SK-N-SH (cell line): Measurements from ENCODE around the gene MANBA. TPM values are rescaled to one million over a fixed set of nuclear protein-coding genes. Genes with fewer than 3 reads are reported as not detected.
A peak's percentile ranks its signal among the peaks of the same experiment; 100 is the strongest.

ENCODE experiments used
- CTCF ChIA-PET: fragments of 300-600, 350-600 bp; formaldehyde crosslinking; extraction: SDS; loops from one replicate; lab custom pipeline; 2021; lab: Yijun Ruan, JAX
- POLR2A ChIA-PET: fragments of 350-600 bp; sonication (Branson Sonifier 250); formaldehyde crosslinking; extraction: SDS; loops from one replicate; lab custom pipeline; 2020; ENCODE audit warnings: antibody characterized with exemption, inconsistent platforms; lab: Yijun Ruan, JAX
- DNase-seq: peaks from one replicate; pipeline ENCODE4 v3.0.0; 2012
- H2AFZ ChIP-seq: fragments of 200-600 bp; sonication (generic); 2 replicates; pipeline ENCODE4 v1.8.1; 2016; ENCODE audit warnings: antibody characterized with exemption, mild to moderate bottlenecking, low read depth
- H3F3A ChIP-seq: fragments of 200-600 bp; sonication (generic); replicated peaks from 2 replicates; pipeline ENCODE3; 2016; ENCODE audit warnings: antibody characterized with exemption, mild to moderate bottlenecking; ENCODE audit not compliant: insufficient read depth
- H3K27ac ChIP-seq, 2 experiments: fragments of 200-500 bp in 1 of 2; fragments of 200-600 bp in 1 of 2; sonication (Bioruptor generic) in 1 of 2; sonication (generic), shearing (Covaris generic) in 1 of 2; 2 replicates each; pipeline versions ENCODE4 v1.5.1 to v1.6.1; 2014 to 2016; ENCODE audit warnings: low read depth in 2 of 2, inconsistent platforms in 1 of 2, low read length in 1 of 2, mild to moderate bottlenecking in 1 of 2, mixed read lengths in 1 of 2
- H3K27me3 ChIP-seq: fragments of 200-600 bp; sonication (generic), shearing (Covaris generic); 2 replicates; pipeline ENCODE4 v1.6.1; 2016; ENCODE audit warnings: mixed run types; ENCODE audit not compliant: insufficient read depth
- H3K36me3 ChIP-seq, 2 experiments: fragments of 200-500 bp in 1 of 2; fragments of 200-600 bp in 1 of 2; sonication (Bioruptor generic) in 1 of 2; sonication (generic) in 1 of 2; replicated peaks in 1 of 2; 2 replicates each; pipeline versions ENCODE3 to v1.5.1; 2014 to 2016; ENCODE audit warnings: low read length in 1 of 2, mild to moderate bottlenecking in 1 of 2; ENCODE audit not compliant: insufficient read depth in 2 of 2, control insufficient read depth in 1 of 2
- H3K4me1 ChIP-seq, 2 experiments: fragments of 200-500 bp in 1 of 2; fragments of 200-600 bp in 1 of 2; sonication (Bioruptor generic) in 1 of 2; sonication (generic), shearing (Covaris generic) in 1 of 2; 2 replicates each; pipeline versions ENCODE4 v1.5.1 to v1.6.1; 2014 to 2016; ENCODE audit warnings: low read depth in 1 of 2, low read length in 1 of 2, mixed run types in 1 of 2; ENCODE audit not compliant: insufficient read depth in 2 of 2, control insufficient read depth in 1 of 2
- H3K4me2 ChIP-seq: fragments of 200-600 bp; sonication (generic), shearing (Covaris generic); 2 replicates; pipeline ENCODE4 v1.6.1; 2017; ENCODE audit warnings: mixed run types
- H3K4me3 ChIP-seq, 2 experiments: fragments of 200-500 bp in 1 of 2; fragments of 200-600 bp in 1 of 2; sonication (Bioruptor generic) in 1 of 2; sonication (generic), shearing (Covaris generic) in 1 of 2; 2 replicates each; pipeline versions ENCODE4 v1.5.1 to v1.8.1; 2014 to 2016; ENCODE audit warnings: low read depth in 2 of 2, inconsistent platforms in 1 of 2, low read length in 1 of 2, mild to moderate bottlenecking in 1 of 2, mixed read lengths in 1 of 2, moderate library complexity in 1 of 2
- H3K79me2 ChIP-seq: fragments of 200-600 bp; sonication (generic); 2 replicates; pipeline ENCODE4 v1.8.1; 2017; ENCODE audit warnings: mild to moderate bottlenecking; ENCODE audit not compliant: insufficient read depth
- H3K9ac ChIP-seq: fragments of 200-600 bp; sonication (generic); 2 replicates; pipeline ENCODE4 v1.6.1; 2017; ENCODE audit warnings: mixed run types
- H3K9me2 ChIP-seq: fragments of 200-600 bp; sonication (generic); 2 replicates; pipeline ENCODE4 v1.6.1; 2017; ENCODE audit warnings: mixed run types
- H3K9me3 ChIP-seq: fragments of 200-600 bp; sonication (generic); 2 replicates; pipeline ENCODE4 v1.6.1; 2017; ENCODE audit warnings: mixed run types, mild to moderate bottlenecking, moderate library complexity
- H4K20me1 ChIP-seq: fragments of 200-600 bp; sonication (generic); 2 replicates; pipeline ENCODE4 v1.6.1; 2017; ENCODE audit warnings: mild to moderate bottlenecking, mixed run types; ENCODE audit not compliant: insufficient read depth
- EP300 ChIP-seq, 2 experiments: IDR thresholded peaks; 2 replicates each; pipeline versions ENCODE4 v1.4.0 to v1.6.1; 2012; ENCODE audit warnings: borderline replicate concordance in 1 of 2, low read depth in 1 of 2, low read length in 1 of 2
- FOSL2 ChIP-seq: IDR thresholded peaks from 2 replicates; pipeline ENCODE4 v1.4.0; 2012; ENCODE audit warnings: low read depth, mild to moderate bottlenecking, moderate library complexity, borderline replicate concordance
- GABPA ChIP-seq: IDR thresholded peaks from 2 replicates; pipeline ENCODE4 v1.4.0; 2012; ENCODE audit warnings: low read depth, mild to moderate bottlenecking
- MEF2A ChIP-seq: IDR thresholded peaks from 2 replicates; pipeline ENCODE4 v1.4.0; 2012; ENCODE audit warnings: low read depth, borderline replicate concordance
- MXI1 ChIP-seq: IDR thresholded peaks from 2 replicates; pipeline ENCODE4 v1.6.1; 2012; ENCODE audit warnings: mild to moderate bottlenecking, low read depth, low read length, improper control_type of control experiment
- NRF1 ChIP-seq: IDR thresholded peaks from 2 replicates; pipeline ENCODE4 v1.6.1; 2012; ENCODE audit warnings: low read depth, mild to moderate bottlenecking, low read length
- RCOR1 ChIP-seq: fragments of 150-350 bp; IDR thresholded peaks from 2 replicates; pipeline ENCODE4 v1.6.1; 2017; ENCODE audit warnings: antibody characterized with exemption, low read length
- WGBS: methylation state at CpG from one replicate; pipeline ENCODE4 v1.1.6; 2017; ENCODE audit warnings: low lambda C conversion rate; 5-methylcytosine and 5-hydroxymethylcytosine counted together
- polyA plus RNA-seq, 3 experiments: library from polyadenylated mRNA; depleted of rRNA; stranded (reverse); fragments of >200 nt; gene quantifications; 2 replicates each; pipeline ENCODE4 v1.2.3, GENCODE V29; 2012
- TF ChIP-seq, protein P1 (sequence below): IDR thresholded peaks from 2 replicates; pipeline ENCODE4 v1.4.0; 2012; ENCODE audit warnings: low read depth

The MANBA gene
- polyA plus RNA-seq, 1 of the 3 experiments (the other 2 are of a cell fraction), result 13.4 TPM

DNA sequence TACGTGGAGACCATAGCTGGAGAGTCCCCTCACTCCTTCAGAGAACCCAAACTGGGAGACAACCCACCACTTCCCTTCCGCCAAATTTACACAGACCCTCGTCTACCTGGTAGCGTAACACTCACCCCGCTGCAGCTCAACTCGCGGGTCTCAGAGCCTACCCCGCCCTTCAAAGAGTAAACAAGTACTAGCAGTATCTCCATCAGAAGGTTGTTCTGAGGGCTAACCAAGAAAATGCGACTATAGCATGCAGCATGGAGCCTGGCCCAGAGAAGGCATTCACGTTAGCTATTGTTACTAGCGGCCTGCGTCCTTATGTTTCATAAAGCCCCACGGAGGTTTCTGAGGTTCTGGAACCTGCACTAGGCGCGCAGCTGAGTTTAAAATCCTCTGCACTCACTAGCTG, 531 bp upstream of the MANBA start:
- POLR2A ChIA-PET, result interaction anchor here (1.2 to 2.0 kb wide), 3 partner anchors 64 to 108 kb away, joined by 6 to 13 read pairs (median 7); partner anchors contain the start of genes CISD2 and UBE2D3
- no peaks in the 10 kb centered on the region for H3K36me3 ChIP-seq
- peaks cover 34% of the 10 kb centered on the region; the same call in 1 of the 2 replicates for H3K79me2 ChIP-seq
- no peaks in the 10 kb centered on the region for H3K9me2 ChIP-seq
- peaks cover 0 to 11% of the 10 kb centered on the region in 2 experiments; a peak in 1 of 4 replicates for H3K4me1 ChIP-seq
- no peak for TF ChIP-seq EP300 (IDR thresholded peaks at IDR 0.05; ENCODE audit: borderline replicate concordance in 1 of 2, low read depth in 1 of 2, low read length in 1 of 2)
- TF ChIP-seq RCOR1, result no peak
- no peak for TF ChIP-seq FOSL2
- TF ChIP-seq MEF2A, result no peak
- no peak for TF ChIP-seq NRF1
- peak overlapping the region; percentile 50 to 80; a peak in 3 of 4 replicates for H3K27ac ChIP-seq
- peak overlapping the region; percentile 66 for H3K9ac ChIP-seq
- no peaks in the 10 kb centered on the region for H3K9me3 ChIP-seq
- no peaks in the 10 kb centered on the region for H4K20me1 ChIP-seq
- DNase-seq, result no peak
- H2AFZ ChIP-seq, result peak overlapping the region; percentile 90
- CTCF ChIA-PET, result interaction anchor here (1.1 to 1.7 kb wide), 2 partner anchors 140 to 261 kb away, joined by 3 read pairs; no protein-coding TSS in a partner anchor
- peak overlapping the region; percentile 78 for H3K4me2 ChIP-seq
- H3K4me3 ChIP-seq, result peak overlapping the region; percentile 92 to 97
- WGBS, result 21% methylated on average over 14 of the region's 15 CpGs
- H3F3A ChIP-seq, result no peaks in the 10 kb centered on the region
- H3K27me3 ChIP-seq, result no peaks in the 10 kb centered on the region

DNA sequence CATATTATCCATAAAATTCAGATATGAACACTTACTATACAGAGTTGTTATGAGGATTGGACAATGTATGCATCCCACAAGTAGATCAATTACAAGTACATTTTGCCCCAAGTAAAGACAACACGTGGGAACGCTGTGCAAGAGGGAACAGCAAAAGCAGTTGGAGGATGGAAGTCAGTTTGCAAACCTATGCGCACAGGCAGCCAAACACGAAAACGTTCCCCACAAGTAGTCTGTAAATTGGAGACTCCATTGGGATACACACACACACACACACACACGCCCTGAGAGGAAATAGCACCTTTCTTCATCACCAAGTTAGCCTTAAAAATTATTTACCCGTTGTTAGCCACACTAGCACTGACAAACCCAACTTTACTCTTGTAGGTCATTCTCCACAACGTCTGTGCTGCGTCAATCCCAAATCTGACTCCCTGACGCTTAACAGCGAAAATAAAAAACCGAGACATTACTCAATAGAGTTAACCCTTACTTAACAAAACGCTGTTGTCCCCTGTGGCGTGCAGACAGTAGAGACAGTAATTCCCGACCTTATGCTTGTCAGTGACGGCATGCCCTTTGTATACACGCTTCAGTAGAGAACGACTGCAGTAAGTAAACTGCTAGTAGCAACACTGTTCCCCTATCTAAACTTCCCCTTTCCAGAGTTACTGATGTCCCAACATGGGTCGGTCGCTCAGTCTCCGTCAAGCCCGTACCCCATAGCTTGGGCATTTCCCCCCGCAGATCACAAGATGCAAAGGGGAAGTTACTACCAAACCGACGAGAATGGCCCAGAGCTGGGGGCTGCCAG, 730 bp downstream of the MANBA start:
- ChIA-PET CTCF (no interaction called here), POLR2A (interaction anchor here (0.5 to 2.0 kb wide), 5 partner anchors 11 to 109 kb away, joined by 3 to 13 read pairs (median 6); partner anchors contain the start of genes CISD2 and UBE2D3)
- peak; percentile 69 for TF ChIP-seq MXI1
- TF ChIP-seq GABPA, result no peak
- TF ChIP-seq EP300 (IDR thresholded peaks at IDR 0.05; ENCODE audit: borderline replicate concordance in 1 of 2, low read depth in 1 of 2, low read length in 1 of 2), result no peak
- TF ChIP-seq, protein P1, sequence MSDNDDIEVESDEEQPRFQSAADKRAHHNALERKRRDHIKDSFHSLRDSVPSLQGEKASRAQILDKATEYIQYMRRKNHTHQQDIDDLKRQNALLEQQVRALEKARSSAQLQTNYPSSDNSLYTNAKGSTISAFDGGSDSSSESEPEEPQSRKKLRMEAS, result 0 out of 2 replicates have a peak, but pooled peaks have one; percentile 13
- WGBS, result 7% methylated on average over 25 of the region's 25 CpGs
- peak overlapping the region; percentile 66 for H3K9ac ChIP-seq
- H3K27ac ChIP-seq, result peak overlapping the region; percentile 50 to 80; a peak in 3 of 4 replicates
- H4K20me1 ChIP-seq, result no peaks in the 10 kb centered on the region
- H3K79me2 ChIP-seq, result peaks cover 44% of the 10 kb centered on the region; the same call in 1 of the 2 replicates
- no peaks in the 10 kb centered on the region for H3K27me3 ChIP-seq
- no peaks in the 10 kb centered on the region for H3K9me3 ChIP-seq
- peak overlapping the region; percentile 90 for H2AFZ ChIP-seq
- H3K4me3 ChIP-seq, result peak overlapping the region; percentile 92 to 97
- no peaks in the 10 kb centered on the region for H3F3A ChIP-seq
- peaks cover 0 to 11% of the 10 kb centered on the region in 2 experiments; a peak in 1 of 4 replicates for H3K4me1 ChIP-seq
- H3K36me3 ChIP-seq, result no peaks in the 10 kb centered on the region
- H3K4me2 ChIP-seq, result peak overlapping the region; percentile 78
- DNase-seq, result no peak
- no peaks in the 10 kb centered on the region for H3K9me2 ChIP-seq
